Stimulated activated CD8-positive, alpha-beta memory T cell treated with anti-CD3 and anti-CD28 coated beads, Interleukin-4, amount 100 ng/mL, for 4 hours (primary cell): ENCODE results near the gene ABL1.

Experiments
- DNase-seq, 2 donors: peaks; one replicate each; pipeline ENCODE4 v3.0.0-alpha.2; 2020; ENCODE audit warnings: low read depth in 2 of 2, low spot score in 1 of 2

ABL1 gene

GRCh38 chr9:130870491-130871381 lies 35.7 kb downstream of the ABL1 start:
- no peak for DNase-seq

GRCh38 chr9:130871395-130872062 lies 36.5 kb downstream of the ABL1 start:
- DNase-seq = no peak

- no peak for DNase-seq
Observed at GRCh38 chr9:130872093-130872492, 37.0 kb downstream of the ABL1 start.

GRCh38 chr9:130872508-130872907 lies 37.5 kb downstream of the ABL1 start:
- no peak for DNase-seq

- DNase-seq = no peak
Observed at GRCh38 chr9:130872912-130873503, 38.0 kb downstream of the ABL1 start.

- no peak for DNase-seq
Observed at GRCh38 chr9:130873966-130874365, 38.9 kb downstream of the ABL1 start.

- DNase-seq = no peak
Observed at GRCh38 chr9:130874783-130875182, 39.7 kb downstream of the ABL1 start.

GRCh38 chr9:130877300-130877699 lies 42.2 kb downstream of the ABL1 start:
- DNase-seq = no peak

- no peak for DNase-seq
Observed at GRCh38 chr9:130878295-130878694, 43.2 kb downstream of the ABL1 start.

- no peak for DNase-seq
Observed at GRCh38 chr9:130879863-130880411, 44.9 kb downstream of the ABL1 start.

GRCh38 chr9:130880599-130881220 lies 45.7 kb downstream of the ABL1 start:
- no peak for DNase-seq

- DNase-seq = no peak
Observed at GRCh38 chr9:130881516-130881915, 46.5 kb downstream of the ABL1 start.

- DNase-seq = no peak
Observed at GRCh38 chr9:130882696-130883225, 47.7 kb downstream of the ABL1 start.

- no peak for DNase-seq
Observed at GRCh38 chr9:130883479-130883878, 48.4 kb downstream of the ABL1 start.

GRCh38 chr9:130884111-130884531 lies 49.1 kb downstream of the ABL1 start:
- no peak for DNase-seq

- no peak for DNase-seq
Observed at GRCh38 chr9:130884542-130885483, 49.8 kb downstream of the ABL1 start.

- no peak for DNase-seq
Observed at GRCh38 chr9:130885484-130886375, 50.7 kb downstream of the ABL1 start.

- no peak for DNase-seq
Observed at GRCh38 chr9:130886981-130887380, 51.9 kb downstream of the ABL1 start.
